ENCODE data around the gene XAB2.

DNA sequence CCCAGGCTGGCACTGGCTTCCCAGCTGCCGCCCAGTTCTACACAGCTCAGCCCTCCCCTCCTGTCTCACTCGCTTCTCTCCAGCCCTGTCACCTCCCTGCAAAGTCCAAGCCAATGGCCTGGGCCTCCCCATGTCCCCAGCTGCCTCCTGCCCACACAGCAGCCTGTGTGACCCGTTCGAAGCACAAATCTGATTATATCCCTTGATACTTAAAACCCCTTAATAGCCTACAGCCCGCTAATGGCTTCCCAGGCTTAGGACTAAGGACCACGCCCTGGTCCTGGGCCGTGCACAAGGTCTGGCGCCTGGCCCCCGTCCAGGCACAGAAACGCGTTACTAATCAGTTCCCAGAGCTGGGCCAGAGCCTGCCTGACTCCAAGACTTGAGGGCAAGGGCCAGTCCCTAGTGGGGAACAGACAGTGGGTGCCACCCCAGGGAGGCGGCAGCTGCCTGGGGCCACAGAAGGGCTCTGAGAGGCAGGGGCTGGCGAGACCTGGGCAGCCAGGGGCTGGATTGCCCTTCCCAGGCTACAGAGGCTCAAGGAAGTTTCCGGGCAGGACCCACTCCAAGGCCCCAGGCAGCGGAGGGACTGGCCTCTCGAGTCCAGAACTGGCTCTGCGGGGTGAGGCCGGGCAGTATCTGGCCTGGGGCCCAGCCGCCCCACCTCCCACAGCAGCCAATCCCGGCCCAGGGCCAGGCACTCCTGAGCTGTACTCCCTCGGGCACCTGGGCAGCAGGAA, 10.4 kb downstream of the XAB2 start:
- no peak for TF ChIP-seq EP300 (conservative IDR thresholded peaks at IDR 0.05; ENCODE audit: poor library complexity, severe bottlenecking)
- TF ChIP-seq, protein P1, sequence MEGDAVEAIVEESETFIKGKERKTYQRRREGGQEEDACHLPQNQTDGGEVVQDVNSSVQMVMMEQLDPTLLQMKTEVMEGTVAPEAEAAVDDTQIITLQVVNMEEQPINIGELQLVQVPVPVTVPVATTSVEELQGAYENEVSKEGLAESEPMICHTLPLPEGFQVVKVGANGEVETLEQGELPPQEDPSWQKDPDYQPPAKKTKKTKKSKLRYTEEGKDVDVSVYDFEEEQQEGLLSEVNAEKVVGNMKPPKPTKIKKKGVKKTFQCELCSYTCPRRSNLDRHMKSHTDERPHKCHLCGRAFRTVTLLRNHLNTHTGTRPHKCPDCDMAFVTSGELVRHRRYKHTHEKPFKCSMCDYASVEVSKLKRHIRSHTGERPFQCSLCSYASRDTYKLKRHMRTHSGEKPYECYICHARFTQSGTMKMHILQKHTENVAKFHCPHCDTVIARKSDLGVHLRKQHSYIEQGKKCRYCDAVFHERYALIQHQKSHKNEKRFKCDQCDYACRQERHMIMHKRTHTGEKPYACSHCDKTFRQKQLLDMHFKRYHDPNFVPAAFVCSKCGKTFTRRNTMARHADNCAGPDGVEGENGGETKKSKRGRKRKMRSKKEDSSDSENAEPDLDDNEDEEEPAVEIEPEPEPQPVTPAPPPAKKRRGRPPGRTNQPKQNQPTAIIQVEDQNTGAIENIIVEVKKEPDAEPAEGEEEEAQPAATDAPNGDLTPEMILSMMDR (IDR thresholded peaks at IDR 0.05; ENCODE audit: poor library complexity, severe bottlenecking): no peak
- no peak for TF ChIP-seq EZH2 (IDR thresholded peaks at IDR 0.05; ENCODE audit: borderline replicate concordance, insufficient read depth, low read length, poor library complexity, severe bottlenecking)
- no peak for TF ChIP-seq TAF1 (IDR thresholded peaks at IDR 0.05; ENCODE audit: low read depth)

Data from neural cell (in vitro differentiated cells).